GM21515 (cell line): ENCODE results near the gene CCDC17.

Experiments used
- ATAC-seq: cut with Tn5 transposase; IDR thresholded peaks from one replicate; pipeline ENCODE4 v1.9.1; 2021; ENCODE audit not compliant: unreplicated experiment

Gene CCDC17

GRCh38 chr1:45623972-45624371 is at the start of gene CCDC17:
Gene CCDC17 (minus strand): TSS chr1:45624054. CDS start chr1:45623909, 145 bp downstream.
- ATAC-seq: no peak

DNA sequence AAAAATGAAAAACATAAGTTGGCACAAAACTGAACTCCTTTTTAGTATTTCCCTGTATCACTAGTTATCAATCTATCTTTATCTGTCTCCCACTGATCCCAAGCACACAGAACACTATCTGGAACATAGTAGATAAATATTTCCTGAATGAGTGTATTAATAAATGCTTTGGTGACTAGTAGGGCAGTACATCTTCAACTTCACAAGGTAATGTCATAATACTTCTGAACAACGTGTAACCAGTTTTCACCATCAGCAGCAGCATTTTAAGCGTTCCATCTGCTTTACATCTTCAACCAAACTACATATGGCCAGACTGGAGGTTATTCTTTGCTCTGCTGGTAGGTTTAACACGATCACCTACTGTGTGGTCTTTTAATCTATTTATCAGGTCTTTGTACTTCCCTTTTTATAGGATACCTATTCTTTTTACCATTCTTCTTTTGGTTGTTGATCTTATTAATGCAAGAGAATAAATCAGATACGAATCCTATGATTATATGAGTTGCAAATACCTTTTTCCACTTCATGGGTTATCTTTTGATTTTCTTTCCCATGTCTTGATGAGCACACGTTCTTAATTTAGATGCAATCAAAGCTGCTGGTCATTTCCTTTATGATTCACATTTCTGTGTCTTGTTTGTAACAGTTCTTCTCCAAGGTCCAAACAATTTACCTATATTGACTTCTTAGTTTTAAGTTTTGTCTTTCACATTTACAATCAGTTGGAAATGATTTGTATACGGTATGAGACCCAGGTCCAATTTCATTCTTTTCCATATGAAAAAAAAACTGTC is 46.2 kb upstream of the CCDC17 start:
- no peak for ATAC-seq

- ATAC-seq: no peak
Measured at GRCh38 chr1:45669379-45669778, 45.5 kb upstream of the CCDC17 start.

DNA sequence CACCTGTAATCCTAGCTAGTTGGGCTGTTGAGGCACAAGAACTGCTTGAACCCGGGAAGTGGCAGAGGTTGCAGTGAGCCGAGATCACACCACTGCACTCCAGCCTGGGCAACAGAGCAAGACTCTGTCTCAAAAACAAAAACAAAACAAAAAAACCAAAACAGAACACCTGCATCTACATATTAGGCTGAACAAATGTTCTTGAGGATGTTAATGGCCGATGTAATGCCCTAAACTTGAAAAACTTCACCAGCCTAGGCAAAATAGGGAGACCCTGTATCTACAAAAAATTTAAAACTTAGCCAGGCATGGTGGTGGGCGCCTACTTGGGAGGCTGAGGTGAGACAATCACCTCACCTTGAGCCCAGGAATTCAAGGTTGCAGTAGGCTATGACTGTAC is 44.7 kb upstream of the CCDC17 start:
- ATAC-seq: no peak

DNA sequence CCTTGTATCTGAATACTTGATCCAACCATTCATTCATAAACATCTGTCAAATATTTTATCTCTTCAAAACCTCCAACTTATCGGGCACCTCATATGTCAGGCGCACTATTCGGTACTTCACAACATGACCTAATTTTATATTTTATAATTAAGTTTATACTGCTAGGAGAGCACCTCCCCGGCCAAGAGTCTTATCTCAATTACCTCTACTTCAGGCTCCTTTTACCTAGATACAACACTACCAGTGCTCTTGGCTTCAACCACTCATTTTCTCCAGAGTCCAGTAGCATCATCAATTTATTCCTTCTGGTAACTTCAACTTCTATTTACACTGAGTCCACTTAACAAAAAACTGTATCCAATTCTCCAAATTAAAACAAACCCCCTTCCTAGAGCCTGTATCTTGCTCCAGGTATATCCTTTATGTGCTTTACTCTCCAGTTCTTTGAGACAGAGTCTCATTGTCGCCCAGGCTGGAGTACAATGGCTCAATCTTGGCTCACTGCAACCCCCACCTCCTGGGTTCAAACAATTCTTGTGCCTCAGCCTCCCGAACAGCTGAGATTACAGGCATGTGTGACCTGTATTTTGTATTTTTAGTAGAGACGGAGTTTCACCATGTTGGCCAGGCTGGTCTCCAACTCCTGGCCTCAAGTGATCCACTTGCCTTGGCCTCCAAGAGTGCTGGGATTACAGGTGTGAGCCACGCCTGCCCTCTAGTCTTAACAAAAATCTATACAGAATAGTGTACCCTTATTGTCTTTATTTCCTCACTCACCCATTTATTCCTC is 43.7 kb upstream of the CCDC17 start:
- ATAC-seq: no peak

GRCh38 chr1:45666836-45667235 is 43.0 kb upstream of the CCDC17 start:
- no peak for ATAC-seq

GRCh38 chr1:45660336-45660735 is 36.5 kb upstream of the CCDC17 start:
- no peak for ATAC-seq

- ATAC-seq: no peak
Measured at GRCh38 chr1:45659222-45659621, 35.4 kb upstream of the CCDC17 start.

DNA sequence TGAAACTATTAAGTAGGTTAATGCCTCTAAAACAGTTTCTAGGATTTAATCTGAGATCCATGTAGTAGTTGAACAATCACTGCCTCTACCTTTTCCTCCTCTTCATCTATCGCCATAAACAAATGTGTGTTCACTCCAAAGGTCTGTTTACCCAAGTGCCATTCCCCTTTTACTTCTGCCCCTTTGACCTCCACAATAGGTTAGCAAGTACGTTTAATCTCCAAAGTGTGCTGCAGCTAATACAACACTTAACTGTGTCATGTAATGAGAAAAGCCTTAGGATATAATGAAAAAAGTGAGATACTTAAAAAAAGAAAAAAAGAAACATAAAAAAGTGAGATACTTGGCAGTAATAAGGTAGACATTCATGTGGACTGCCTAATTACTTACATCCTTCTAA is 34.3 kb upstream of the CCDC17 start:
- ATAC-seq: no peak

- no peak for ATAC-seq
Measured at GRCh38 chr1:45656573-45657226, 32.8 kb upstream of the CCDC17 start.

GRCh38 chr1:45654540-45655280 is 30.9 kb upstream of the CCDC17 start:
- no peak for ATAC-seq

- no peak for ATAC-seq
Measured at GRCh38 chr1:45647248-45648021, 23.6 kb upstream of the CCDC17 start.

- ATAC-seq: no peak
Measured at GRCh38 chr1:45644661-45645060, 20.8 kb upstream of the CCDC17 start.

DNA sequence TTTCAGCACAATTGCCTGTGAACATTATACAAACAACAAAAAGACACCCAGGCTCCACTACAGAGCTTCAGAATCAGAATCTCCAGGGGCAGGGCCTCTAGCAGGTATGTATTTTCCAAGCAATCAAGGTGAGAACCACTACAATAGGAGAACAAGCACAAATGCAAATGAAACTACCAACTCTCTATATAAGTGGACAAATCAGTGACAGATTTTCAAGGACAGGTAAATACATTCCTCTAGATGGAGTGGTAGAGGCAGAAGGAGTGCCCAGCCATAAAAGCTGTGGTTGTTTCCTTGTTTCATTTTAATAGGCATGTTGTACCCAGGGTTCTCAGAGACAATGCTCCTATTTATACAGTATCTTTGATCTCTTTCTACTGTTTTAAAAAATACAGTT is 20.1 kb upstream of the CCDC17 start:
- no peak for ATAC-seq

- no peak for ATAC-seq
Measured at GRCh38 chr1:45643321-45643720, 19.5 kb upstream of the CCDC17 start.

DNA sequence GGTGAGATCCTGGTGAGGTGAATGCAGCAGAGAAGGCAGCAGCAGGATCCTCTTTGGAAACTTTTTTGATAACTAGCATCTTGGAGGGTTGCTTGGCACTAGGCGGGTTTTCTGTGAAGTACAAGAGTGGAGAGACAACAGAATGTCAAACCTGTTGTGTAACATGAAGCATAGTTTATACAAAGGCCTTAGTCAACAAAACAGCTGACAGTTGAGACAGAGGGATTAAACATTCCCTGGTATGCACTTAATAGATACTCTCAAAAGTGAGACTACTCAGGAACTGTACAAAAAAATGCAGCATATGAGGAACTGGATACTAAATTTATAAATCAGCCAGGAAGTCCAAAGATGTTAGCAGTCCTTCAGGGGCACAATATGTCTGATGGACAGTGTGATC is 16.4 kb upstream of the CCDC17 start:
- no peak for ATAC-seq

- no peak for ATAC-seq
Measured at GRCh38 chr1:45635211-45635610, 11.4 kb upstream of the CCDC17 start.

DNA sequence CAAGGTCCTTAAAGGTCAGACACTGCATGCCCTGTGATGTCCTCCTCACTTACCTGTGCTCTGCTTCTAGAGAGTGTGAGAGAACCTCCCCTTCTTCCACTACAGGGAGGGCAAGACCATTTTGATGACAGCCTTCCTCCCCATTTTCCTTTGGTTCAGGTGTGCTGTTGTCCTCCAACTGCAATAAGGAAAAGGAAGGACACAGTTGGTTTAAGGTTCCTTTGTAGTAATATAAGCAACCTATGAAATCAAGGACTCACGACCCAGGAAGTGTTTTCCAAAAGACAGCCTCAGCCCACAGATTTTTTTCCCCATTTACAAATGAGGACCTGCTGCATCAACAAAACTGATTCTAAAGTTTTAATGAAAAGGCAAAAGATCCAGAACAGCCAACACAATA is 6.6 kb upstream of the CCDC17 start:
- no peak for ATAC-seq

GRCh38 chr1:45629035-45629434 is 5.2 kb upstream of the CCDC17 start:
- no peak for ATAC-seq
